Mesenchymal stem cell (in vitro differentiated cells and primary cell): ENCODE data around the gene RNF220.
"Not testable (repeated sequence)": the region's sequence is repeated elsewhere in the genome, so short reads cannot be mapped to it uniquely, and the experiment has no call there.

ENCODE experiments used
- DNase-seq: peaks from one replicate; pipeline ENCODE4 v3.0.0-alpha.2; 2013
- H2AFZ ChIP-seq: one replicate; pipeline ENCODE4 v1.6.1; 2013; ENCODE audit warnings: low read depth, mild to moderate bottlenecking, control low read depth, inconsistent platforms, low read length, moderate library complexity
- H2AK5ac ChIP-seq: 2 replicates; pipeline ENCODE4 v1.6.1; 2013; ENCODE audit warnings: low read length, moderate library complexity, mild to moderate bottlenecking, inconsistent platforms; ENCODE audit not compliant: severe bottlenecking
- H2BK120ac ChIP-seq: one replicate; pipeline ENCODE4 v1.6.1; 2013; ENCODE audit warnings: low read depth, mild to moderate bottlenecking, inconsistent platforms, low read length, moderate library complexity
- H2BK12ac ChIP-seq, 2 experiments: one replicate each; pipeline ENCODE4 v1.6.1; 2013; ENCODE audit warnings: inconsistent platforms in 2 of 2, low read length in 2 of 2, mild to moderate bottlenecking in 2 of 2, moderate library complexity in 2 of 2, control low read depth in 1 of 2
- H2BK15ac ChIP-seq: one replicate; pipeline ENCODE4 v1.6.1; 2013; ENCODE audit warnings: mild to moderate bottlenecking, low read depth, inconsistent platforms; ENCODE audit not compliant: poor library complexity, severe bottlenecking
- H2BK5ac ChIP-seq: 2 replicates; pipeline ENCODE4 v1.6.1; 2013; ENCODE audit warnings: low read depth, mild to moderate bottlenecking, low read length, control low read depth, inconsistent platforms; ENCODE audit not compliant: poor library complexity, severe bottlenecking
- H3K14ac ChIP-seq, 2 experiments: one replicate each; pipeline ENCODE4 v1.6.1; 2013; ENCODE audit warnings: inconsistent platforms in 2 of 2, low read length in 2 of 2, control low read depth in 1 of 2, mild to moderate bottlenecking in 1 of 2, moderate library complexity in 1 of 2
- H3K18ac ChIP-seq, 2 experiments: one replicate each; pipeline ENCODE4 v1.6.1; 2013; ENCODE audit warnings: inconsistent platforms in 2 of 2, low read length in 2 of 2, control low read depth in 1 of 2, low read depth in 1 of 2, mild to moderate bottlenecking in 1 of 2
- H3K23ac ChIP-seq, 2 experiments: one replicate each; pipeline ENCODE4 v1.6.1; 2013; ENCODE audit warnings: inconsistent platforms in 2 of 2, low read length in 2 of 2, mild to moderate bottlenecking in 2 of 2, moderate library complexity in 2 of 2, control low read depth in 1 of 2
- H3K27ac ChIP-seq: 2 replicates; pipeline ENCODE4 v1.5.1; 2013; ENCODE audit warnings: mild to moderate bottlenecking, moderate library complexity, low read length, control low read depth, inconsistent platforms; ENCODE audit not compliant: poor library complexity, severe bottlenecking
- H3K27me3 ChIP-seq, 2 experiments: 2 replicates each; pipeline versions ENCODE4 v1.6.1 to v1.7.0; 2013; ENCODE audit warnings: low read length in 2 of 2, mild to moderate bottlenecking in 2 of 2, moderate library complexity in 2 of 2, control low read depth in 1 of 2, inconsistent platforms in 1 of 2; ENCODE audit not compliant: control insufficient read depth in 1 of 2, insufficient read depth in 1 of 2
- H3K36me3 ChIP-seq, 2 experiments: 2 replicates each; pipeline versions ENCODE4 v1.6.1 to v1.7.0; 2013; ENCODE audit warnings: low read length in 2 of 2, control low read depth in 1 of 2, inconsistent platforms in 1 of 2, low read depth in 1 of 2, mild to moderate bottlenecking in 1 of 2; ENCODE audit not compliant: insufficient read depth in 2 of 2, control insufficient read depth in 1 of 2
- H3K4ac ChIP-seq, 2 experiments: one replicate each; pipeline ENCODE4 v1.6.1; 2013; ENCODE audit warnings: inconsistent platforms in 2 of 2, low read length in 2 of 2, mild to moderate bottlenecking in 2 of 2, moderate library complexity in 2 of 2, control low read depth in 1 of 2, low read depth in 1 of 2
- H3K4me1 ChIP-seq: 2 replicates; pipeline ENCODE4 v1.6.1; 2013; ENCODE audit warnings: low read depth, low read length, control low read depth; ENCODE audit not compliant: control insufficient read depth, insufficient read depth
- H3K4me2 ChIP-seq: 2 replicates; pipeline ENCODE4 v1.6.1; 2013; ENCODE audit warnings: low read length, mild to moderate bottlenecking, inconsistent platforms; ENCODE audit not compliant: poor library complexity, severe bottlenecking
- H3K4me3 ChIP-seq, 2 experiments: 2 replicates each; pipeline versions ENCODE4 v1.5.1 to v1.7.0; 2013; ENCODE audit warnings: low read length in 2 of 2, mild to moderate bottlenecking in 2 of 2, control low read depth in 1 of 2, low read depth in 1 of 2; ENCODE audit not compliant: insufficient read depth in 1 of 2
- H3K79me1 ChIP-seq: replicated peaks from 2 replicates; pipeline ENCODE4 v1.6.1; 2013; ENCODE audit warnings: mild to moderate bottlenecking, control low read depth, low read length, inconsistent platforms; ENCODE audit not compliant: poor library complexity, severe bottlenecking
- H3K9ac ChIP-seq: 2 replicates; pipeline ENCODE4 v1.7.0; 2013; ENCODE audit warnings: mild to moderate bottlenecking, low read length, moderate library complexity
- H3K9me3 ChIP-seq: 2 replicates; pipeline ENCODE4 v1.7.0; 2013; ENCODE audit warnings: mild to moderate bottlenecking, low read length; ENCODE audit not compliant: control insufficient read depth
- H4K8ac ChIP-seq: one replicate; pipeline ENCODE4 v1.6.1; 2013; ENCODE audit warnings: inconsistent platforms, mild to moderate bottlenecking, low read length, moderate library complexity
- H4K91ac ChIP-seq: one replicate; pipeline ENCODE4 v1.6.1; 2013; ENCODE audit warnings: mild to moderate bottlenecking, low read length, inconsistent platforms
- WGBS: methylation state at CpG from one replicate; pipeline ENCODE4 v1.1.7; 2013; ENCODE audit warnings: mixed read lengths; 5-methylcytosine and 5-hydroxymethylcytosine counted together

Gene RNF220

GRCh38 chr1:44558883-44559282 lies 153.8 kb downstream of the RNF220 start:
- no peak overlapping the region for H3K4me2 ChIP-seq
- H2BK5ac ChIP-seq, result no peak overlapping the region
- peaks cover 2% of the 10 kb centered on the region for H3K4me1 ChIP-seq
- peaks cover 44 to 82% of the 10 kb centered on the region in 2 experiments for H3K27me3 ChIP-seq
- H2BK15ac ChIP-seq, result no peak overlapping the region
- no peak overlapping the region for H4K8ac ChIP-seq
- H3K23ac ChIP-seq, result no peak overlapping the region
- no peak for DNase-seq
- no peak overlapping the region for H2AFZ ChIP-seq
- H3K79me1 ChIP-seq, result no peaks in the 10 kb centered on the region
- H3K4me3 ChIP-seq, result no peak overlapping the region
- no peak overlapping the region for H3K4ac ChIP-seq
- 83% methylated on average over 5 of the region's 6 CpGs for WGBS
- H3K36me3 ChIP-seq, result no peaks in the 10 kb centered on the region
- no peak overlapping the region for H3K14ac ChIP-seq
- no peaks in the 10 kb centered on the region for H3K9me3 ChIP-seq
- no peak overlapping the region for H3K27ac ChIP-seq
- no peak overlapping the region for H4K91ac ChIP-seq
- H3K9ac ChIP-seq, result no peak overlapping the region
- no peak overlapping the region for H2AK5ac ChIP-seq
- H2BK120ac ChIP-seq, result no peak overlapping the region
- H2BK12ac ChIP-seq, result no peak overlapping the region
- no peak overlapping the region for H3K18ac ChIP-seq

DNA sequence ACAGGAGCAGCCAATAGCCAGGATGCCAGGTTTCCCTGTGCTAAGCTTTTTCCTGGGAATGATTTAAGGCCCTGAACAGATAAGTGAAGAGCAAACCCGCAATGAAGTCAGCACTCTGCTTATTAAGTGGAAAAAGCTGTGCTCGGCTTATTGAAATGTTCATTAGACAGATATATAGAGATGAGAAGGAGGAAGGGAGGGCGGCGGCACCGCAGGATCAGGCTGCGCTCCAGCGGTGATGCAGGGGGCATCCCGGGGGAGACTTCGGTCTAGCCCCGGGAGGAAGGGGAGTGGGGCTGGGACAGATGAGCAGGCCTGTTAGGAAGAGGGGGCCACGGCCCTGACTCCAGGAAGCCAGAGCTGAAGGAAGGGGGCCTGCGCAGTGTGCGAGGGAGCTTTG lies 154.3 kb downstream of the RNF220 start:
- Histone ChIP-seq H4K8ac (no peak overlapping the region), H2AK5ac (no peak overlapping the region), H3K4me1 (peaks cover 2% of the 10 kb centered on the region), H2BK5ac (no peak overlapping the region), H3K9ac (no peak overlapping the region), H4K91ac (no peak overlapping the region), H3K14ac (no peak overlapping the region), H2AFZ (no peak overlapping the region), H3K36me3 (no peaks in the 10 kb centered on the region), H3K4me3 (no peak overlapping the region), H2BK12ac (no peak overlapping the region), H3K4ac (no peak overlapping the region), H2BK120ac (no peak overlapping the region), H3K4me2 (no peak overlapping the region), H3K9me3 (no peaks in the 10 kb centered on the region), H3K79me1 (no peaks in the 10 kb centered on the region), H3K27me3 (peaks cover 44 to 85% of the 10 kb centered on the region in 2 experiments), H3K27ac (no peak overlapping the region), H3K18ac (no peak overlapping the region), H3K23ac (no peak overlapping the region), H2BK15ac (no peak overlapping the region)
- WGBS, result 77% methylated on average over 13 of the region's 13 CpGs
- no peak for DNase-seq

DNA sequence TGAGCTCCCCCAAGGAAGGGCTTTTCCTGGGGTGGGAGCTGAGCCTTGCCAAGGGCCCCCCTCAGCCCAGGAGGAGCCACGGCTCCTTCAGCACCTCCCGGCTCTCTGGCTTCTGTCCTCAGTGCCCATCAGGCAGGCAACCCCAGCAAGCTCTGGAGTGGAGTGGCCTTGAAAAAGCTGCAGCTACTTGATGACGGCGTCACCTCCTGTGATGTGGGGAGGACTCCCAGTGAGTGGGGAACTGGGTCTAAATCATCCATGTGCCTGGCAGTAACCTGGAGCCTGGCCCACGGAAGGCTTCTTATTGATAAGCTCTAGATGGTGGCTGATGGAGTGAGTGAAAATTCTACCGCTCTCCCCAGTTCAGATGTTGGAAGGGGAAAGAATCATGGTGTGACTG lies 154.9 kb downstream of the RNF220 start:
- WGBS, result 89% methylated on average over 6 of the region's 6 CpGs
- Histone ChIP-seq H3K4ac (no peak overlapping the region), H3K27ac (no peak overlapping the region)

DNA sequence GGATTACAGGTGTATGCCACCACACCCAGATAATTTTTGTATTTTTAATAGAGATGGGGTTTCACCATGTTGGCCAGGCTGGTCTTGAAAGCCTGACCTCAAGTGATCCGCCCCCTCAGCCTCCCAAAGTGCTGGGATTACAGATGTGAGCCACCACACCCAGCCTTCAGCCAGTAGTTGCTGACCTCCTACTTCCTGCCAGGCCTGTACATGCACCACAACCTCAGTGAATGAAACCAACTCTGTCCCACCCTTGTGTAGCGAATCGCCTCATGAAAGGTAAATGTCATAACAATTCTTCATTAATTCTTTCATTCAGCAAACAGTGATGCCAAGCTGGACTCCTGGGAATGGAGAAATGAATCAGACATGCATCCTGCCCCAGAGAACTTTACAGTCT lies 155.6 kb downstream of the RNF220 start:
- H2AFZ ChIP-seq, H3K4ac ChIP-seq, DNase-seq, H2BK12ac ChIP-seq, H3K23ac ChIP-seq, H2AK5ac ChIP-seq, H3K4me1 ChIP-seq, H3K9ac ChIP-seq, H4K8ac ChIP-seq, H3K79me1 ChIP-seq, H2BK5ac ChIP-seq, H2BK120ac ChIP-seq, H3K27ac ChIP-seq, H3K4me2 ChIP-seq, H3K4me3 ChIP-seq, H3K9me3 ChIP-seq, H3K14ac ChIP-seq, H2BK15ac ChIP-seq, H4K91ac ChIP-seq, H3K18ac ChIP-seq, H3K36me3 ChIP-seq: not testable (repeated sequence)
- 94% methylated on average over 3 of the region's 3 CpGs for WGBS
- peaks cover 54 to 89% of the 10 kb centered on the region in 2 experiments for H3K27me3 ChIP-seq

More for the DNA sequence above, 154.9 kb downstream of the RNF220 start:
- no peak overlapping the region for H3K4me2 ChIP-seq
- peaks cover 2% of the 10 kb centered on the region for H3K4me1 ChIP-seq
- no peak overlapping the region for H2AFZ ChIP-seq
- H2BK120ac ChIP-seq, result no peak overlapping the region
- no peak overlapping the region for H4K8ac ChIP-seq
- no peak for DNase-seq
- no peaks in the 10 kb centered on the region for H3K9me3 ChIP-seq
- no peaks in the 10 kb centered on the region for H3K36me3 ChIP-seq
- H2BK5ac ChIP-seq, result no peak overlapping the region
- H2BK15ac ChIP-seq, result no peak overlapping the region
- H3K4me3 ChIP-seq, result no peak overlapping the region
- no peak overlapping the region for H3K18ac ChIP-seq
- H3K27me3 ChIP-seq, result peaks cover 46 to 85% of the 10 kb centered on the region in 2 experiments
- no peaks in the 10 kb centered on the region for H3K79me1 ChIP-seq
- no peak overlapping the region for H3K23ac ChIP-seq
- no peak overlapping the region for H3K14ac ChIP-seq
- no peak overlapping the region for H2BK12ac ChIP-seq
- H3K9ac ChIP-seq, result no peak overlapping the region
- H2AK5ac ChIP-seq, result no peak overlapping the region
- no peak overlapping the region for H4K91ac ChIP-seq
